Right ventricle myocardium superior (tissue), 1 donor: ENCODE data around the gene SBNO1. TPM values are rescaled to one million over a fixed set of nuclear protein-coding genes. Genes with fewer than 3 reads are reported as not detected.
"Not testable (repeated sequence)": the region's sequence is repeated elsewhere in the genome, so short reads cannot be mapped to it uniquely, and the experiment has no call there.

Source experiments
- ATAC-seq: fragments of 200-7000 bp; cut with Tn5 transposase; one replicate; pipeline ENCODE4 v1.9.1; 2020; ENCODE audit warnings: mild to moderate bottlenecking; ENCODE audit not compliant: poor library complexity
- DNase-seq: peaks from one replicate; pipeline ENCODE4 v3.0.0-alpha.2; 2020
- intact Hi-C: fragments of 100-400 bp; cut with DNase I; formaldehyde crosslinking; loops from one replicate; pipeline ENCODE4 v1.11.2; 2022
- total RNA-seq: library from RNA; stranded (reverse); fragmentation: NEBNext Ultra II Directional; extraction: Animal tissue kit (Norgen Biotek cat#: 25700); gene quantifications from one replicate; pipeline ENCODE4 v1.2.1, GENCODE V29; 2021
- donor health status: DM: no; HTN: yes; CAD: no; lungs with severe emphysema.

Gene SBNO1
- total RNA-seq, 1 donor from 2014 or later, result 25.3 TPM

GRCh38 chr12:123365025-123365917, 624 bp upstream of the SBNO1 start:
- intact Hi-C loops, result no loop called here
- ATAC-seq (peak; percentile 96), DNase-seq (peak; percentile 99)

- intact Hi-C loops, result no loop called here
- ATAC-seq, result no peak
- peak; percentile 50 for DNase-seq
Observed at GRCh38 chr12:123363740-123364531, 711 bp downstream of the SBNO1 start.

- intact Hi-C loops, result no loop called here
- ATAC-seq, result no peak
- no peak for DNase-seq
Observed at GRCh38 chr12:123363390-123363739, 1.3 kb downstream of the SBNO1 start.

GRCh38 chr12:123358035-123358434, 6.6 kb downstream of the SBNO1 start:
- DNase-seq (no peak), ATAC-seq (no peak)
- intact Hi-C loops, result no loop called here

GRCh38 chr12:123356159-123356670, 8.4 kb downstream of the SBNO1 start:
- DNase-seq (no peak), ATAC-seq (no peak)
- intact Hi-C loops, result no loop called here

DNA sequence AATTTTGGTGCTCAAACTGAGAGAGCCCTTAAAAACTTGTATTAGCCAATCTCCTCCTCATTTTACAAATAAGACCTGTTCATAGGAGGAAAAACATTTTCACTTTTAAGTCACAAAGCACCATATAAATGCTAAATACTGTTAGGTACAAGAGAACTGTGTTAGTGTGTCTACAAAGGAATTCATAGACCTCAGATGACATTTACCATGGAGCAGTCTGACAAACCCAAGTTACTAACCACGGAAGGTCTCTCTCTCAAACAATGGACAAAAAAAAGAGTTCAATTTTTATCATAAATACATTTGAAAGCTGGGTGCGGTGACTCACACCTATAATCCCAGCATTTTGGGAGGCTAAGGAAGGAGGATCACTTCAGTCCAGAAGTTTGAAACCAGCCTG, 10.0 kb downstream of the SBNO1 start:
- intact Hi-C loops, result no loop called here
- no peak for ATAC-seq
- DNase-seq, result no peak

DNA sequence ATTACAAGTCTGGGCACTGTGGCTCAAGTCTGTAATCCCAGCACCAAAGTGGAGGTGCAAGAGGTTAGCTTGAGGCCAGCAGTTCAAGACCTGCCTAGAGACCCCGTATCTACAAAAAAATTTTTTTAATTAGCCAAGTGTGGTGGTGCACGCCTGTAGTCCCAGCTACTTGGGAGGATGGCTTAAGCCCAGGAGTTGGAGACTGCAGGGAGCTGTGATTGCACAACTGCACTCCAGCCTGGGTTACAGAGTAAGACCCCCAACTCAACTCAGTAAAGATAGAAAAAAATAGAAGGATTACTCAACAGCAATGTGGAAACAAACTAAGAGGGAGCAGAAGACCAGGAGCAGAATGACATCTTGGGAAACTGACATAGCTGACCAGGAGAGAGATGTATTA, 13.3 kb downstream of the SBNO1 start:
- intact Hi-C loops, result no loop called here
- DNase-seq (no peak), ATAC-seq (no peak)

DNA sequence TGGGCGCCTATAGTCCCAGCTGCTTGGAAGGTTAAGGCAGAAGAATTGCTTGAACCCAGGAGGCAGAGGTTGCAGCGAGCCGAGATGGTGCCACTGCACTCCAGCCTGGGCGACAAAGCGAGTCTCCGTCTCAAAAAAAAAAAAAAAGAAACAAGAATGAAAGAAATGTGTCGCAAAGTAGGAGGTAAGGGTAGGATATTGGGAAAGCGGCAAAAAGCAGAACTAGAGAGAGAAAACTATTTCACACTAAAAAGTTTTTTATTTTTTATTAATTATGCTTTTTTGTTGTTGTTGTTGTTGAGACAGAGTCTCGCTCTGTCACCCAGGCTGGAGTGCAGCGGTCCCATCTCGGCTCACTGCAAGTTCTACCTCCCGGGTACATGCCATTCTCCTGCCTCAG, 17.7 kb downstream of the SBNO1 start:
- intact Hi-C loops, result no loop called here
- DNase-seq, result no peak
- ATAC-seq, result no peak

GRCh38 chr12:123344086-123344485, 20.6 kb downstream of the SBNO1 start:
- ATAC-seq, result no peak
- DNase-seq, result no peak
- intact Hi-C loops, result no loop called here

- no peak for DNase-seq
- no peak for ATAC-seq
- intact Hi-C loops, result no loop called here
Observed at GRCh38 chr12:123337070-123337469, 27.6 kb downstream of the SBNO1 start.

DNA sequence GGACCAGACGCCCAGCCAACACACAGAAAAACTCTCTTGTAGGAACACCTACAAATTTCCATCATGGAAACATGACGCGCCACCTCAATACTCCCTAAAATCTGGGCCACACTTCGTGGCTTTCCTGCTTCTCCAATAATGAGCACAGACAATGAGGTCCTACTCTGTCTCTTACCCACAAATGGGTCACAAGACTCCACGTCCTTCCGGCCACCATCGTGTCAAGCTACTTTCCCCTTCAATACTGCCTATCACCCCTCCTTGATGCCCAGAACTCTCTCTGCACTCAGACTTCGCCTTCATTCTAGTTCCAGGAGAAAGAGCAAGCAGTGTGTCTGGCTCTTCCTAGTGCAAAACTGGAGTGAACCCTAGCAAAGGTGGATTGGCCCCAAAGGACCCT, 28.1 kb downstream of the SBNO1 start:
- DNase-seq (no peak), ATAC-seq (no peak)
- intact Hi-C loops, result no loop called here

DNA sequence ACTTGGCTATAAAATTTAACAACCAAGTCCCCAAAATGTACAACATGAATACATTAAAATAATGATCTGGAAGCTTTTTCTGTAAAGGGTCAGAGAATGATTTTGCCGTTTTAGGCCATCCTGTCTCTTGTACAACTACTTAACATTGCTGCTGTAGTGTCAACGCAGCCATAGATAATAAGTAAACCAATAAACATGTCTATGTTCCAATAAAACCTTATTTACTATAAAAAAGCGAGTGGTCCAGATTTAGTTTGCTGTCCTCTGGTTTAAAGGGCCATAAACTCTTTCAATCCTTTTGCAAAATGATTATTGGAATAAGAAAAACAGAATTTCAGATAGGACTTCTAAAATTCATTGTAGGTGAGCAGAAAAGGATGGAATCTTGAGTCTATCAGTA, 29.2 kb downstream of the SBNO1 start:
- no peak for ATAC-seq
- DNase-seq, result no peak
- intact Hi-C loops, result no loop called here

DNA sequence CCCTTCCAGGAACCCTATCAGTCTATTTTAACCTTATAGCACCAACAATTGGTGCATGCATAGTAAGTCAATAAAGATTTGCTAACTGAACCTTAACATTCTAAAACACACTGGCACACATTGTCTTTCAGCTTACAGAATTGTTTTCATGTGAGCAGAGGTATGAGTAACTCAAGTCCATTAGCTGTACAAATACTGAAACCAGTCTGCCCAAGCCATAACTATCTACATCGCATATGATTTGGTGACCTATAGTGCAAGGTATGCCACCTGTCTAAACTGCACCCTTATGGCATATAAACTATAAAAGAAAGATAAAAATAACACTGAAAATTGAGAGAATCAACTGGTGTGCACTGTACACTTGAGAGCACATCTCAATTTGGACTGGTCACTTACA, 34.8 kb downstream of the SBNO1 start:
- ATAC-seq (no peak), DNase-seq (no peak)
- intact Hi-C loops, result no loop called here

GRCh38 chr12:123319826-123320225, 44.8 kb downstream of the SBNO1 start:
- intact Hi-C loops, result no loop called here
- ATAC-seq, result no peak

DNA sequence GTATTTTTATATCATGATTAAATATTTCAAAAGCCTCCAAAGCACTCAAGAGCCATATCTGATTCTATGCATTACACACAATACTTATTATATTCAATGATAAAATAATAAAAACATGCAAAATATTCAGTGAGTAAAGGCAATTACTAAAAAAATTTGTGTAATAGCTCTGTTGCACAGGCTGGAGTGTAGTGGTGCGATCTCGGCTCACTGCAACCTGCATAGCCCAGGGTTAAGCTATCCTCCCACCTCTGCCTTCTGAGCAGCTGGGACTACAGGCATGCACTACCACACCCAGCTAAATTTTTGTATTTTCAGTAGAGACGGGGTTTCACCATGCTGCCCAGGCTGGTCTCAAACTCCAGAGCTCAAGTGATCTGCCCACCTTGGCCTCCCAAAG, 45.4 kb downstream of the SBNO1 start:
- intact Hi-C loops, result no loop called here
- DNase-seq (no peak), ATAC-seq (no peak)

More at GRCh38 chr12:123319826-123320225, 44.8 kb downstream of the SBNO1 start:
- no peak for DNase-seq

DNA sequence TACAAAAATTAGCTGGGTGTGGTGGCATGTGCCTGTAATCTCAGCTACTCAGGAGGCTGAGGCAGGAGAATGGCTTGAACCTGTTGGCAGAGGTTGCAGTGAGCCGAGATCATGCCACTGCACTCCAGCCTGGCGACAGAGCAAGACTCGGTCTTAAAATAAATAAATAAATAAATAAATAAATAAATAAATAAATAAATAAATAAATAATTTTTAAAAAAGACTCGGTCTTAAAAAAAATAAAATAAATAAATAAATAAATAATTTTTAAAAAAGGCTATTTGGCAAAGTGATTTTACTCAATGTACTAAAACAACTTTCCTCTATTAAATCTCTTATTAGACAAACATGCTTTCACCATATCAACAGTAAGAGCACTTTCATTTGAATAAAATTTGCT, 51.6 kb downstream of the SBNO1 start:
- intact Hi-C loops, ATAC-seq, DNase-seq: not testable (repeated sequence)

DNA sequence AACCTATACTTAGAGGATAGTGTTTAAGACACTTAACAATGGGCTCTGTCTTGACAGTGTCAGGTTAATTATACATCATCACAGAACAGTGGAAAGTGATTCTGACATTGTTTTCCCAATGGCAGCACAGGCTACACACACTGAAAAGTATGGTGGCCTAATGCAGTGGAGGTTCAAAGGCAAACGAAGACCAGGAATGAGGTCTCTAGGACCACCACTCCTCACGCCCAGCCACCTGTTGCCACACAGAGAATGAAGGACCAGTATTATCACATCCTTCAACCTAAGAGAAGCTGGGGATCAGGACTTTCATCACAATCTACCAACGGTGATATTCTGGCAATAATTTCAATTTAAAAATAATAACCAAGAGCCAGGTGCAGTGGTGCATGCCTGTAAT, 58.4 kb downstream of the SBNO1 start:
- intact Hi-C loops, result no loop called here
- DNase-seq (no peak), ATAC-seq (no peak)

GRCh38 chr12:123305136-123305535, 59.5 kb downstream of the SBNO1 start:
- intact Hi-C loops, result no loop called here
- ATAC-seq (no peak), DNase-seq (no peak)

- DNase-seq (no peak), ATAC-seq (no peak)
- intact Hi-C loops, result no loop called here
Observed at GRCh38 chr12:123293178-123293760, 71.4 kb downstream of the SBNO1 start.
